Epidermal melanocyte (primary cell): ENCODE results near the gene TTYH3.
"Not testable (repeated sequence)": the region's sequence is repeated elsewhere in the genome, so short reads cannot be mapped to it uniquely, and the experiment has no call there.

Experiments used
- DNase-seq: peaks from one replicate; pipeline ENCODE4 v3.0.0; 2011; ENCODE audit warnings: low spot score; ENCODE audit not compliant: insufficient read length

TTYH3 gene

DNA sequence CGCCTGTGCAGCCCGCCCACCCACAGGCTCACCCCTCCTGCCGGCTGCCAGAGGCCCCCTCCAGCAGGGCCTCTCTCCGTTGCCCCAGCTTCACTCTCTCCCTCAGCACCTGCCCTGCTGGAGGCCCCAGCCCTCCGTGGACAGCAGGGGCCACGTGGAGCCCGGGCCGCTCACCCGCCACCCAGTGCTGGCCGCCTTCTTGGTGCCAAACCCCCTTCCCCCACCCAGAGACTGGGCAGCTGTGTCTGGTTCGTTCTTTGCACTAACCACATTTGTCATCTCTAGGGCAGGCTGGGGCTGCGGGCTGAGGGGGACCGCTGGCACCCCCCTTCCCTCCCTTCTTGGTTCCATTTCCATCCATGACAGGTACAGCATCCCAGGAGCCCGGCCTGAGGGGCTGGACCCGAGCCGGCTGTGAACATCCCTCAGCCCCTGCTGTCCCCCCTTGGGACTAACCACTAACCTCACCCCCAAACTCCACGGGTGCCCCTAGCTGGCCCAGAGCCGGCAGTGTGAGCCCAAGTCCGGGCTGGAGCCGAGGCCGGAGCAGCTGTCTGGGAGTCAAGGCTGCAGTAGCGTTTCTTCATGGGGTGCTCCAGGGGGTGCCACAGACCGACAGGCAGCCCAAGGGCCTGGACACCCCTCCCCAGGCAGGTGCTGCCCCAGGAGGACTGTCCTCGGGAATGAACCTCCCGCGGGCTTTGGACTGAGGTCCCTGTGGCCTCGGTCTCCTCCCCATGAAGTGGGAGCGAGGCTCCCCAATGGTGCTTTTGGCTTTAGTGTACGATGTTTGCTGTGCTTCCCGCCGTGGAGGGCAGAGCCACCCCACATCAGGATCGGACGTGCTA, 30.7 kb downstream of the TTYH3 start:
- no peak for DNase-seq

- DNase-seq = no peak
Observed at GRCh38 chr7:2663121-2663886, 31.5 kb downstream of the TTYH3 start.

- no peak for DNase-seq
Observed at GRCh38 chr7:2663960-2664359, 32.2 kb downstream of the TTYH3 start.

DNA sequence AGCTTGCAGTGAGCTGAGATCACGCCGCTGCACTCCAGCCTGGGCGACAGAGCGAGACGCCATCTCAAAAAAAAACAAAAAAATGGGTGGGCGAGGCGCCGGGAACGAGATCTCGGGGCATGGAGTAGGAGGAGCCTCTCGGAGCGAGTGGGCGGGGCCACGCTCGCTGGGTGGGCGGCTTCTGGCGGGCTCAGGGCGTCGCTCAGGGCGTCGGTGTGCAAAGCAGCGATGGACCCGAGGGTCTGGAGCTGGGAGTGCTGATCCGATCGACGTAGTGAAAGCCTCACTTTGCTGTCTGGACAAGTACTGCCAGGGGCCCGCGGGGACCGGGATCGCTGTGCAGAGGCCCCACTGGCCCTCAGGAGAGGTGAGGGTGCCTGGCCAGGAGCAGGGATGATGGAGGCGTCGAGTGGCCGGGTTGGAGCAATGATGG, 33.6 kb downstream of the TTYH3 start:
- DNase-seq = no peak

GRCh38 chr7:2666155-2666554, 34.4 kb downstream of the TTYH3 start:
- DNase-seq = no peak

- DNase-seq = no peak
Observed at GRCh38 chr7:2666588-2667250, 34.9 kb downstream of the TTYH3 start.

- no peak for DNase-seq
Observed at GRCh38 chr7:2667843-2668242, 36.1 kb downstream of the TTYH3 start.

DNA sequence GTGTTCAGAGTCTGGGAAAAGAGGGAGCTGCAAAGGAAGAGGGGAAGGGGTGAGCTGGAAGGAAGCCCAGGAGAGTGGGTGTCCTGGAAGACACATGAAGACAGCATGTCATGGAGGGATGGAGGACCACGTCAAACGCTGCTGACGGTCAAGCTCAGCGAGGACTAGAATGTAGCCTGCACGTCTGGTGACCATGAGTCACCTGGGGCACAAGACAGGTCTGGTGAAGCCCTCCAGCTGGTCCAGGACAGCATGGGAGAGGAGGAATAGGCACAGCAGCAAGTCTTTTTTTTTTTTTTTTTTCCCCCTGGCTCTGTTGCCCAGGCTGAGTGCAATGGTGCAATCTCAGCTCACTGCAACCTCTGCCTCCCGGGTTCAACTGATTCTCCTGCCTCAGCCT, 36.6 kb downstream of the TTYH3 start:
- DNase-seq = no peak

DNA sequence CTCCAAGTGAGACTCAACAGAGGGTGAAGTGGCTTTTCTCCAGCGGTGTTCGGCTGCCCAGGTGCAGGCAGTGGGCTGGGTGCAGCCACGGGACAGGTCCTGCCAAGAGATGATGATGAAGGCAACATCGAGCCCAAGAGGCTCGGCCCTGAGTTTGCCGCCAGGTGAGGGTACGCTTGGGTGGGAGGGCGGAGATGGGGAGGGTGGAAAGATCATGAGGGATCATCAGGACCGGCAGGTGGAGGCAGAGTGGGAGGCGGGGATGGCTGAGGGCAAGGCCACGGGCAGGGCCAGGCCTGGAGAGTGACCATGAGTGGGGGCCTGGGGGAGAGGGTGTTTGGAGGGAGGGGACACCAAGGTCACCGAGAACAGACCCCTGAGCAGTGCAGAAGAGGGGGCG, 38.4 kb downstream of the TTYH3 start:
- DNase-seq = no peak

- DNase-seq = peak; percentile 82
Observed at GRCh38 chr7:2670720-2671391, 39.1 kb downstream of the TTYH3 start.

DNA sequence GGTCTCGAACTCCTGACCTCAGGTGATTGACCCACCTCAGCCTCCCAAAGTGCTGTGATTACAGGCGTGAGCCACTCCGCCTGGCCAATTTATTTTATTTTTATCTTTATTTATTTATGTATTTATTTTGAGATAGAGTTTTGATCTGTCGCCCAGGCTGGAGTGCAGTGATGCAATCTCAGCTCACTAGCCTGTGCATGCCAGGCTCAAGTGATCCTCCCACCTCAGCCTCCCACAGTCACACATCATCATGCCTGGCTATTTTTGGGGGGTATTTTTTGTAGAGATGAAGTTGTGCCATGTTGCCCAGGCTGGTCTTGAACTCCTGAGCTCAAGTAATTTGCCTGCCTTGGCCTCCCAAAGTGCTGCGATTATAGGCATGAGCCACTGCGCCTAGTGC, 41.4 kb downstream of the TTYH3 start:
- not testable (repeated sequence) for DNase-seq

GRCh38 chr7:2673934-2674333, 42.1 kb downstream of the TTYH3 start:
- DNase-seq = no peak

DNA sequence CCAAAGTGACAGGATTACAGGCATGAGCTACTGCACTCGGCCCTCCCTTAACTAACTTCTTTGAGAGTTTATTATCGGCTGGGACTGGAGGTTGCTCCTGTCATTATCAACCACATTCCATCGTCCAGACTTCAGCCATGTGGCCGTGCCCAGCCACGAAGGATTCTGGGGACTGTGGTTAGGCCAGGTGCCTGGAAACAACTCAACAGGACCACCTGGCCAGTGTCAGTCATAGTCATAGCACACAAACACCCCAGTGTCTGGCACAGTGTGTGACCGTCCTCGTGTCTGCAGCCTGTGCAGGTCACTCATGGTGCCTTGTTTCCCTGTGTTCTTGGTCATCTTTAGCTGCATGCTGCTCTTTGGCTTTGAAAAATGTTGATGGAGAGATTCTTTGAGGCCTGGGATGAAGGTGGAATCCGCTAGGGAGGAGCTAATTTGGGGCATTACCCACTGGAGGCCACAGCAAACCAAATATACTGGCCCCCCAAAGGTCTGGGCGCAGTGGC, 43.5 kb downstream of the TTYH3 start:
- no peak for DNase-seq

DNA sequence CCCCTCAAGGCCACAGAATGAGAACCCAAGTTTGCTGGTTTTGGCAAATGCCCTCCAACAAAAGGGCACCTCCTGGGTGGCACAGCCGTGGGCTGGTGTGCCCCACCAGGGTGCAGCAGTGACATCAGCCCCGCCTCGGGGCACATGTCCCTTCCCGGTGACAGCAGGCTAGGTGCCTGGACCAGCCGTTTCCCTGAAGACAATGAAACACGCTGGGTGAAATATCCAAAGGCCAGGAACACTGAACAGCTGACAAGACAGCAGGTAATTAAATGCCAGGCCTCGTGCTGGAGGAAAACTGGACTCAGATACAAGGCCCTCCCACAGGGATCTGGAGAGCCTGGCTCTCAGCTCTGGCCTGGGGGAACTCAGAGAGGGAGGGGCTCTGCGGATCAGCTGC, 44.8 kb downstream of the TTYH3 start:
- not testable (repeated sequence) for DNase-seq

DNA sequence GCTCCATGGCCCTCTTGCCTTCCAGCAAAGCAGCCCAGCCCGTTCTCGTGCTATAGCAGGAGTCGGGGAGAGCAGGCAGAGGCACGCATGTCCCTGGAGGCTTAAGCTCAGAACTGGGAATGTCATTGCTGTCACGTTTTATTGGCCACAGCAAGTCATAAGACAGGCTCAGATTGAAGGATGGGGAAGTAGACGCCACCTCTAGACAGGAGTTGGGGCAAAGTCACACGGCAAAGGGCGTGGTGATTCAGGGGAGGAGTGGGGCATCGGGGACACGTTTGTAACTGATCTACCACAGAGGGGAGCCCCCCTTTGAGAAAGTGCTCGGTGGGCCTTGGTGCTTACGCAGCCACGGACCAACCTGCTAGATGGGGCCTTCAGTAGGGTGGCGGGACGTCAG, 46.7 kb downstream of the TTYH3 start:
- not testable (repeated sequence) for DNase-seq

- not testable (repeated sequence) for DNase-seq
Observed at GRCh38 chr7:2679135-2680127, 47.6 kb downstream of the TTYH3 start.

GRCh38 chr7:2680256-2680655, 48.5 kb downstream of the TTYH3 start:
- no peak for DNase-seq

DNA sequence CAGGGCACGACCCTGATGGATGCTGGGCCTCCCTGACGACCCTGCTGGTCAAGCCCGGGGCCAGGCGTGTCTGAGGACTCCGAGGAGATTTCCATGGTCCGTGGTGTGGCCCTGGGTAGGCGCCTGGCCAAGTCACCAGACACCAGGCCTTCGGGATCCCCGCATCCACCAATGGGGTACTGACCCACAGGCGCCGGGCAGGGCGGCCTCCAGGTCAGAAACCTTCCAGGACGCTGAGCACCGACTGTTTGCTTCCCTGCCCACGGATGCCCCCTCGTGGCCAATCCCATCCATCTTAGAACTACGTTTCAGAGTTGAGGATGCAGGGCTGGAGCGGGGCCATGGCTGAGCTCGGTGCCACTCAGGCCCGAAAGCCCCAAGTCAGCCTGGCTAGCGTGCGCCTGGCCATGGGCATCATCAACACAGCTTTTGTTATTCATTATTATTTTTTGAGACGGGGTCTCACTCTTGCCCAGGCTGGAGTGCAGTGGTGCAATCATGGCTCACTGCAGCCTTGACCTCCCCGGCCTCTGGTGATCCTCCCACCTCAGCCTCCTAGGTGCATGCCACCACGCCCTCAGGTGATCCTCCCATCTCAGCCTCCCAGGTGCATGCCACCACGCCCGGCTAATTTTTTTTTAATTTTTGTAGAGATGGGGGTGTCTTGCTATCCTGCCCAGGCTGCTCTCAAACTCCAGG, 49.2 kb downstream of the TTYH3 start:
- peak; percentile 95 for DNase-seq
